GM21390 (cell line): ENCODE measurements around the gene NDUFB7.
A peak's percentile ranks its signal among the peaks of the same experiment; 100 is the strongest.
"Not testable (repeated sequence)": the region's sequence is repeated elsewhere in the genome, so short reads cannot be mapped to it uniquely, and the experiment has no call there.

ENCODE experiments used
- ATAC-seq: cut with Tn5 transposase; IDR thresholded peaks from one replicate; pipeline ENCODE4 v1.9.1; 2021; ENCODE audit not compliant: unreplicated experiment

The NDUFB7 gene

GRCh38 chr19:14554382-14554812 is 17.5 kb downstream of the NDUFB7 start:
- ATAC-seq: no peak

- no peak for ATAC-seq
These were observed 18.0 kb downstream of the NDUFB7 start for GRCh38 chr19:14553939-14554243.

- no peak for ATAC-seq
These were observed 18.6 kb downstream of the NDUFB7 start for GRCh38 chr19:14553042-14553938.

- not testable (repeated sequence) for ATAC-seq
These were observed 19.9 kb downstream of the NDUFB7 start for GRCh38 chr19:14552006-14552360.

GRCh38 chr19:14551134-14552005 is 20.5 kb downstream of the NDUFB7 start:
- ATAC-seq: not testable (repeated sequence)

- ATAC-seq: no peak
These were observed 21.6 kb downstream of the NDUFB7 start for GRCh38 chr19:14550201-14550754.

GRCh38 chr19:14545716-14546082 is 26.2 kb downstream of the NDUFB7 start:
- ATAC-seq: no peak

- ATAC-seq: no peak
These were observed 26.7 kb downstream of the NDUFB7 start for GRCh38 chr19:14544977-14545715.

- no peak for ATAC-seq
These were observed 27.8 kb downstream of the NDUFB7 start for GRCh38 chr19:14544047-14544446.

- ATAC-seq: no peak
These were observed 29.0 kb downstream of the NDUFB7 start for GRCh38 chr19:14542711-14543328.

GRCh38 chr19:14541979-14542378 is 29.9 kb downstream of the NDUFB7 start:
- ATAC-seq: not testable (repeated sequence)

GRCh38 chr19:14540741-14541525 is 30.9 kb downstream of the NDUFB7 start:
- ATAC-seq: no peak

GRCh38 chr19:14536926-14537692 is 34.8 kb downstream of the NDUFB7 start:
- no peak for ATAC-seq

GRCh38 chr19:14533450-14533849 is 38.4 kb downstream of the NDUFB7 start:
- no peak for ATAC-seq

- ATAC-seq: no peak
These were observed 41.4 kb downstream of the NDUFB7 start for GRCh38 chr19:14530506-14530905.

- ATAC-seq: no peak
These were observed 41.9 kb downstream of the NDUFB7 start for GRCh38 chr19:14530005-14530348.

- peak; percentile 93 for ATAC-seq
These were observed 42.4 kb downstream of the NDUFB7 start, which contains the start of gene TECR for GRCh38 chr19:14529254-14530004. TSS of gene TECR (plus strand) at chr19:14529594. CDS start at chr19:14529697, 103 bp downstream.
